GM04503 (cell line): ENCODE results near the gene G6PC3.

Experiments used
- DNase-seq: peaks from one replicate; pipeline ENCODE4 v3.0.0-alpha.2; 2012; ENCODE audit warnings: low read depth

Gene G6PC3

GRCh38 chr17:44061446-44061845, 9.1 kb upstream of the G6PC3 start:
- DNase-seq = peak; percentile 52

- no peak for DNase-seq
These were observed 7.7 kb upstream of the G6PC3 start for GRCh38 chr17:44062871-44063270.

GRCh38 chr17:44063704-44064639, 6.6 kb upstream of the G6PC3 start:
- no peak for DNase-seq

GRCh38 chr17:44065668-44066203, 4.8 kb upstream of the G6PC3 start:
- DNase-seq = no peak

GRCh38 chr17:44066204-44066930, 4.2 kb upstream of the G6PC3 start, which contains the start of gene LSM12:
LSM12 (minus strand) TSS chr17:44066671; CDS start chr17:44066587, 84 bp downstream.
- peak; percentile 43 for DNase-seq

GRCh38 chr17:44067545-44067940, 3.0 kb upstream of the G6PC3 start:
- DNase-seq = no peak

GRCh38 chr17:44069974-44070454, 521 bp upstream of the G6PC3 start:
- DNase-seq = no peak

- DNase-seq = no peak
These were observed 624 bp downstream of the G6PC3 start for GRCh38 chr17:44071198-44071520.

- no peak for DNase-seq
These were observed 1.2 kb downstream of the G6PC3 start for GRCh38 chr17:44071772-44072171.

- no peak for DNase-seq
These were observed 3.8 kb downstream of the G6PC3 start for GRCh38 chr17:44074231-44074910.

GRCh38 chr17:44074911-44075285, 4.4 kb downstream of the G6PC3 start:
- DNase-seq = no peak

- DNase-seq = no peak
These were observed 5.2 kb downstream of the G6PC3 start for GRCh38 chr17:44075598-44076293.

GRCh38 chr17:44076716-44077594, 6.4 kb downstream of the G6PC3 start:
- DNase-seq = no peak

- no peak for DNase-seq
These were observed 7.0 kb downstream of the G6PC3 start for GRCh38 chr17:44077595-44077909.

- DNase-seq = no peak
These were observed 7.9 kb downstream of the G6PC3 start for GRCh38 chr17:44078412-44078811.

GRCh38 chr17:44079877-44080821, 9.6 kb downstream of the G6PC3 start:
- no peak for DNase-seq

- DNase-seq = no peak
These were observed 11.1 kb downstream of the G6PC3 start for GRCh38 chr17:44081681-44082080.

GRCh38 chr17:44082256-44082927, 11.9 kb downstream of the G6PC3 start:
- DNase-seq = no peak

- no peak for DNase-seq
These were observed 12.8 kb downstream of the G6PC3 start for GRCh38 chr17:44083250-44083849.
